HTR-8/SVneo (cell line): Measurements from ENCODE around the gene KBTBD8.

Experiments
- DNase-seq: peaks from one replicate; pipeline ENCODE4 v3.0.0; 2011; ENCODE audit warnings: low spot score, mixed read lengths; ENCODE audit not compliant: insufficient read length
- FAIRE-seq: peaks from 2 replicates; lab custom pipeline; 2011; peaks lifted over from hg19 to GRCh38; lab: Jason Lieb, UNC

The KBTBD8 gene

DNA sequence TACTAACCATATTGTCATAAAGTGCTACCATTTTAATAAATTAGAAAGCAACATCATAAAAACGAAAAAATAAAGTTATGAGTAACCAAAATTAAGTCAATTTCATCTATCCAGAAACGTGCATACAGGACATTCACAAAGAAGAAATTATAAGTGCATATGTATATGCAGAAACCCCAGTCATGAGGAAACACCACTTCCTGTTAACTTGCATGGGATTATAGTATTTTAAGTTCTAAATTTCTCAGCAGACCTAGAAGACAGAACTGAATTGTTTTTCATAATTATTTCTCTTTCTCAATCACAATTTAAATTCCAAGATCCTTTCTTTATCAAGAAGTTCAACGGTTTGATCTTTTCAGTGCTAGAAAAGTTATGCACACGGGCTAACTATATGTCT, 1.4 kb upstream of the KBTBD8 start:
- FAIRE-seq = no peak
- DNase-seq = no peak

DNA sequence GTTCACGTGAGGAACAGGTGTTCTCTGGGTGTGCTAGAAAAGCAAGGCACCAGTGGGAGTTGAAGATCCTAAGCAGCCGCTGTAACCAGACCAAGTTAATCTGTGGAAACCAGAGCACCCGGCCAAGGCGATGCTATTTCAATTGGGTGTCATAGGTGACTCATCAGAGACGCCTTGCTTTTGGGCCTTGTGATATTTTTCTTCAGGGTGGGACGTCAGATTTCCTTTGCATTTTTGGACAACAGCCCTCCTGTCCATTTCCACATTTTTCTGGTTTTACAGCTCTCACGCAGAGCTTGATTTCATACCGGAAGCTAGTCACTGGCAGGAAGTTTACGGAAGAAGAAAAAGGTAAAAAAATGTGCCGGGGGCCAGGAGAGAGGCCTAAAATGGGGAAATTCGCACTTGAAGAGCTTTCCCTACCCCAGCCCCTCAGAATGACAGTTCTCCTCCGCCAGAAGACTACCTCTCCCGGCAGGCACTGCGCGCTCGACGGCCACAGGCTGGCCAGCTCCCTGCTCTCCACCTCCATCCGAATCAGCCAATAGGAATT, 471 bp upstream of the KBTBD8 start:
- FAIRE-seq = no peak
- no peak for DNase-seq

DNA sequence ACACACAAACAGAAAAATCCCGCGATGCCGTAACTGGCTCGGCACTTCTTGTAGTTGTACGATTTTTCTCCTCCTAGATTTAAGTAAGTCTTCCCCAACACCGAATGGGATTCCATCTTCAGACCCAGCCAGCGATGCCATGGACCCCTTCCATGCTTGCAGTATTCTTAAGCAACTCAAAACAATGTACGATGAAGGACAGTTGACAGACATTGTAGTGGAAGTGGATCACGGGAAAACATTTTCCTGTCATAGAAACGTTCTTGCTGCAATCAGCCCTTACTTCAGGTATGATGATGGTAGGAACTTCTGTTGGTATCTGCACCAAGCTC, 763 bp downstream of the KBTBD8 start:
- no peak for DNase-seq
- FAIRE-seq = peak; percentile 75

DNA sequence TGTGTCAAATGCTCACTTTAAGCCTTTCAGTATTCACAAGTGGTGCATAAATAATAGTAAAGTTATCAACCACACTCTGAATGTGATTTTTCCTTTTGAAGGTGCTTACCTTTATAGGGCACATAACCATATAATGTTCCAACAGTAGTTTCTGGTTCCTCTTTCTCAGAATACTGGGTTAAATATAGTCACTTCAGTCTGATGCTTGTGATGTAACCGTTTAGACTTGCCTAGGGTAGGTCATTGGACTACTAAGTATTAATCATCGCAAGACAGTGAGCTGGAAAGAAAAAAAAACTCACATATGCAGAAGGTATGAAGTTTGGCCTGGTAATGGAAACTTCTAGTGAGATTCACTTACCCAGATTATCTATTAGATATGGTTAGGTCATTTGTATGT, 1.9 kb downstream of the KBTBD8 start:
- FAIRE-seq = no peak

DNA sequence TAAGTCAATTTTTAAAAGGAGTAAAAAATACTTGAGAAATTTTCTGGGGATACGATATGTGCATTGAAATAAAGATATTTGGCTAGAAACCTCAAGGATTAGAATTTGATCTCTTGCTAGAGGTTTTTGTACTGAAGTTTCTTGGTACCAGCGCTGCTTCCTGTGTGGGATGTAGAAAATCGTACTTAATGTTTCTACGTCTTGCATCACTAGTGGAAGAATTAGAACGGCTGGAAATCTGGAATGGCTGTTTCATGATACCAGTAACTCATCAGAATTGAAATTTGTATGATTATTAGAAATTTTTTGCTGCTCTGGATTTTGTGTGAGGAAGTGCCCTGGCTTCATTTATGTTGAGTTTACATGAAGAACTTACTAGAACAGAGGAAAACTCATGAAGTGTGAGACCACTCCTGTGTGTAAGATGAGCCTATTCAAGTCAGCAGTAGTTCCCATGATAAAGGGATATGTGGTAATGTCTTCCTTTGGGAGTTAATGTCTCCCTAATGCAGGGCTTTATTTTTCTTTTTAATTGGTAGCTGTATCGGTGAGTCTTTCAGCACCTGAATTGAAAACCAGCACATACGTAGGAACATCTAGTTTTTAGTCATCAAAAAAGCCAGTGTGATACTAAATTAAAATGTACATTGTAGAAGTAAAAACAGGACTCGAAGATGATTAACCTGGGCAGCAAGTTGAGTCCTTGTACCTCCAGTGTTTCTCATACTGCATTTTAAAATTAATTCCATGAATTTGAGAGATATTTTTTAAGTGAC, 3.2 kb downstream of the KBTBD8 start:
- no peak for FAIRE-seq
- no peak for DNase-seq

More for the DNA sequence above, 1.9 kb downstream of the KBTBD8 start:
- DNase-seq = no peak

DNA sequence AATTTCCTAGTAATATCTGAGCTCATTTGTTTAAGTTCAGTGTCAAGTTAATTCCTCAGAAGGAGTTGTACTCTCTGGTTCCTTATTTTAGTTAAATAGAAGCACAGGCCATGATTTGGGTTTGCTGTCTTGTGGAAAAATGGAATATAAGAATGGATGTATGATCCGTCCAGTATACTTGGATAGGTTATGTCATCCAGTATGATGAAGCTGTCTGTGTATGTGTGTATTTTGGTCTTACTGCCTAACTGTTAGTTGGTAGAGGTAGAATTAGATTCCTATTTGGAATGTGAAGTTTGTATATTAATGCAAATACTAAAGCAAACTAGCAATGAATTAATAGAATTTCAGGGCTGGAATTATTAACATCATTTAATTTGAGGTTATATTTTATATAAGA, 7.9 kb downstream of the KBTBD8 start:
- FAIRE-seq = no peak

DNA sequence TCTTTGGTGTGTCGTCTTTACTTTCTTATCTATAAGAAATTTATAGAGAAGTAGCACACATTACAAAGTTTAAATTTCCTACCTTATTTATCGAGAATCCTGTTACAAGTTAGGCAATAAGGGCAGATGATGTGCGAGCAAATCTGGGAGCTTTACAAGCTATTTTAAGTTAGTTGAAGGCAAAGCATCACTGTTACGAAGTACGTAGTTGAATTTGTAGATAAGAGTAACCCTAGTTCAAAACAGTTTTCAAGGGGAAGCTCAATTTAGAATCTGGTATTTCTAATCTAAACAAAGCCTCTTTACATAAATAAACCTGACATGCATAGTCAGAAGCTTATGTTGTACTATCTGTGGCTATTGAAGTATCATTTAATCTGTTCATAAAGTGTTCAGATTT, 8.4 kb downstream of the KBTBD8 start:
- no peak for DNase-seq
- no peak for FAIRE-seq

More for the DNA sequence above, 7.9 kb downstream of the KBTBD8 start:
- no peak for DNase-seq

DNA sequence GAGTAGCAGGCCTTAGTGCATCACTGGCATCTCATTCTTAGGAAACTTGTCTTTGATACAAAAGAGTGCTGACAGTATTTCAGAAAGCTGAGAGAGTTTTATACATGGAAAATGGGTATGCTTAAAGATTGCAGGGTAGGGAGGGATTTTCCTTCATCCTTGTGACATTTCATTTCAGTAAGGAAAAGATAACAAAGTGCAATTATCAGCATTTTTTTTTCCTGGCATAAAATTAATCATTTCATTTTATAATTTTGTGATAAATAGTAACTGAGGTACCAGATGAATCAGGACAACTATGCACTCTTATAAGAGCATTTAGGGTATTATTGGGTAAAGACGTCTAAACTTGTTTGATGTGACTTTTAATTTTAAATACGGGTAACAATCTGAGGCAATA, 10.3 kb downstream of the KBTBD8 start:
- FAIRE-seq (no peak), DNase-seq (no peak)

DNA sequence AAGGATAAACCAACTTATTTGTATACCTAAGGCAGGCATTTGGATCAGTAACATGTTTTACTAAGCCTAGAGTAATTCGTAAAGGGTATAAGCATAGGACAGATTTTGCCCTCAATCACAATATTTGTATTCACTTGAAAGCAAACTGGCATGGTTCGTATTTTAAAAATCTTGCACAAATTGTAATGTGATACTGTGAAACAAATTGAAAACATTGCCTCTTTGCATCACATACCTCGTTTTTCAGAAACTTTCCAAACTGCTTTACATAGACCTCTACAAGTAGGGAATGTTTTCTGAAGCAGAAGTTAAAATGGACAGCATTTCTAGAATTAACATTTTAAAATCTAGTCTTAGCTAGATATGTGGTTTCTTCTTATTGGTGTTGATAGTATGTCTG, 11.6 kb downstream of the KBTBD8 start:
- no peak for DNase-seq
- FAIRE-seq = no peak

DNA sequence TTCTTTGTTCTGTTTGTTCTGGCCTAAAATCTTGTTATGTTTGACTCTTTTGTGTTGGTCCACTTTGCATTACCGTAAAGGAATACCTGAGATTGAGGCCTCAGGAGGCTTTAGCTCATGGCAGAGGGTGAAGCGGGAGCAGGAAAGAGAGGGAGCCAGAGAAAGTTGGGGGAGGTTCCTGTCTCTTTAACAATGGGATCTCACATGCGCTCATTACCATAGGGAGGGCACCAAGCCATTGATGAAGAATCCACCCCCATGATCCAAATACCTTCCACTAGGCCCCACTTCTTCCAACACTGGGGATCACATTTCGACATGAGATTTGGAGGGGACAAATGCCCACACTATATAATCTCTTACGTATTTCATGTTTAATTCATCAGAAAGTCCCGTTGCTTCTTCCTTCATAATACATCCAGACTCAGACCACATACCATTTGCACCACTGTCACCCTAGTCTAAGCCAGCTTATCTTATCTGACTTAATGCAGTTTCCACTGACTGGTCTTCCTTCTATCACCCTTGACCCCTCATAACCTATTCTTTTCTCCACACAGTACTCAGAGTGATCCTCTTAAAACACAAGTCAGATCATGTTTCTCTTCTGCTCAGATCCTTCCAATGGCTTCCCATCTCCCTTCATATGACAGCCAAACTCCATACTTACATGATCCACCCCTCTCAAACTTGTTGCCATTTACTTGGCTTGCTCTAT, 13.5 kb downstream of the KBTBD8 start:
- DNase-seq = no peak
- no peak for FAIRE-seq

DNA sequence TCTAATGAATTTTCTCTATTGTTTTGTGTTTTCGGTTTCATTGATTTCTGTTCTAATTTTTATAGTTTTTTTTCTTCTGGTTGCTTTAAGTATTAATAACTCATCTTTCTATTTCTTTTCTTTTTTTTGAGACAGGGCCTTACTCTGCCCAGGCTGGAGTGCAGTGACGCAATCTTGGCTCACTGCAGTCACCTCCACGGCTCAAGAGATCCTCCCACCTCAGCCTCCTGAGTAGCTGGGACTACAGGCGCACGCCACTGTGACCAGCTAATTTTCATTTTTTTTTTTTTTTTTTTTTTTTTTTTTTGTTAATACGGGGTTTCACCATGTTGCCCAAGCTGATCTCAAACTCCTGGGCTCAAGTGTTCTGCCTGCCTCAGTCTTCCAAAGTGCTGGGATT, 14.5 kb downstream of the KBTBD8 start:
- DNase-seq = no peak

DNA sequence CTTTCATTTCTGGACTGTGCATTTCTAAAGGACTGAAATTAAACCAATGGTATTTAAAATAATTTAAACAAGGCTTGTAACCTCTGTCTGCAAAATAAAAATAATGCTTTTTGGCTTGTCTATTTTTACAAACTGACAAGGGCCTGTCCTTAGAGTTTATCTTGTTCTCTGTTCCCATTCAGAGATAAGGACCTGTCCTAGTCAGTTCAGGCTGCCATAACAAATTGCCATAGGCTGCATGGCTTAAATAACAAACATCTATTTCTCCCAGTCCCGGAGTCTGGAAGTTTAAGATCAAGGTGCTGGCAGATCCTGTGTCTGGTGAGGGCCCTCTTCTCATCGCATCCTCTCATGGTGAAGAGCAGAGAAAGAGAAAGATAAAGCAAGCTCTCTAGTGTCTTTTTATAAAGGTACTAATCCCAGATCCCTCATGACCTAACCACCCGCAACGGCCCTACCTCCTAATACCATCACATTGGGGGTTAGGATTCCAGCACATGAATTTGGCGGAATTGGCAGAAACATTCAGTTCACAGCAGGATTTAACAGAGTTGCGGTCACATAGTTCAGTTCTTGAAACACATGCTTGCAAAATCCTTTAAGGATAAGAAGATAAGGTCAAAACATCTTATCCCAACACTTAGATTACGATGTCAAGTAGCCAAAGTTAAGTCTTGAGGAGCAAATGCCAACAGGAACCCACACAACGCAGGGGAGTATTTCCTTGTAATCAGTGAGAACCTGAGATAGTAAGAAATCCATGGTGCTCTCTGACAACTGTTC, 17.8 kb downstream of the KBTBD8 start:
- FAIRE-seq (no peak), DNase-seq (no peak)

More for the DNA sequence above, 14.5 kb downstream of the KBTBD8 start:
- no peak for FAIRE-seq

DNA sequence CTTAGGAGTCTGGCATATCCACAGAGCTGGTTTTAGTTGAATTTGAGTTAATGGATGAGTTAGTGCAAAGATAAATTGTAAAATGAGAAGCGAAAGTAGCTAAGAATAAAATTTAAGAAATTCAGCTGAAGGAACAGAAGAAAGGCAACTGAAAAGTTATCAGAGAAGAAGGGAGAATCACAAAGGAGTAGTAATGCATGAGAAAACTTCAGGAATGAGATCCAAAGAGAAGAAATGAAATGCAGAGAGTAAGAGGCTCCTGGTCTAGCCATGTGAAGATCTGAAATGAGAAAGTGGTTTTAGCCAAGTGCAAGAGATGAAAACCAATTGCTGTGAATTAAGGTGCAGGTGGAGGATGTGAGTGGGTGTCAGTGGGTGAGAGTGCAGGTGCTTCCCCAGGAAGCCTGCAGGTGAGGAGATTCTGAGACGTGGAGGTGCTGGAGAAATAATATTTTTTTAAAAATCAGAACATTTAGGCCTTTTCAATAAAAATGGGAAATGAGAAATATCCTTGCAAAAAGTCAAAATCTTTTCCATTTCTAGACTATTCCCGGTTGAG, 18.5 kb downstream of the KBTBD8 start:
- FAIRE-seq (no peak), DNase-seq (no peak)

DNA sequence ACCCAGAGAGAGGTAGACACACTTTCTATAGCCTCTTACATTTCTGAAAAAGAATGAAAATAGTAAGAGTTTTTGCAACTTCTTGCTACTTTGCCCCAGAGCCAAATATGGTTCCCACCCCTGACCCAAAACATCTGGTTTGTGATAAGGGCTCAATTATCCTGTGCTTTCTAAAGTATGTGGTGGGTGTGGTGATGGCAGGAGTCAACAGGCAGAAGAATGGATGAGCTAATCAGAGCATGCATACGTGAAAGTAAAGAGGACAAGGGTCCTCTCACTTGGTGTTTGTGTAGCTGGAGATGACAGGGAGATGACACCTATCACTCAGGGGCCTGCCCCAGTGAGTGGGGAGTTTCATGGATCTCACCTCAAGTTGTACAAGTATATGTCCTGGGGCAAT, 19.1 kb downstream of the KBTBD8 start:
- DNase-seq (no peak), FAIRE-seq (no peak)

DNA sequence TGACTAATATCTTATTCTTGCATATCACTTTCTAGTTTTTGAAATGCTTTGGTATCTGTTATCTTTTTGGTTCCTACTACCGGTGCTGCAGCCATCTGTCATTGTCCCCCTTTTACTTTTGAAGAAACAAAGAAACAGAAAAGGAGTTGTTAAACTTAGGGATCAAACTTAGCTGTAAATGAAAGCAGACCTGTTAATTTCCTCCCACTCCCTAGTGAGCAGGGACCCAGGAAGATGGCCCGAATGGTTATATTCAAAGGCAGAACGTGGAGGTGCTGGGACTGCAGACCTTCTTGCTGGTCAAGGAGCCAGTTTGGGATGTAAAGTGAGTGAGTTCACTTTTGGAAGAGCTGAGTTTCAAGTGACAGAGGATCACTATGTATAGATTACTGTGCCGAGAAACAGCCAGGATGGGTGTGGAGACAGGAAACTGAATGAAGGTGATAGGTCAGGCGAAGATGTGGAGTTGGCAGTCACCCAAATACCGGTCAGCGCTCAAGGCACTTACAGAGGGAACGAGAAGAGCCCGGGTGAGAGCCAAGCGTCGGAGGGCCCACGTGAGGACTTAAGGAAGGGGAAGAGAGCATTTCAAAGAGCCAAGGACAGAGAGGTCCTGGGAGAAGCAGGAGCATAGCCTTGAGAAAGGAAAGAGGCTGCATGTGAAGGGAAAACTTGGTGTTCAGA, 20.1 kb downstream of the KBTBD8 start:
- DNase-seq (no peak), FAIRE-seq (no peak)

DNA sequence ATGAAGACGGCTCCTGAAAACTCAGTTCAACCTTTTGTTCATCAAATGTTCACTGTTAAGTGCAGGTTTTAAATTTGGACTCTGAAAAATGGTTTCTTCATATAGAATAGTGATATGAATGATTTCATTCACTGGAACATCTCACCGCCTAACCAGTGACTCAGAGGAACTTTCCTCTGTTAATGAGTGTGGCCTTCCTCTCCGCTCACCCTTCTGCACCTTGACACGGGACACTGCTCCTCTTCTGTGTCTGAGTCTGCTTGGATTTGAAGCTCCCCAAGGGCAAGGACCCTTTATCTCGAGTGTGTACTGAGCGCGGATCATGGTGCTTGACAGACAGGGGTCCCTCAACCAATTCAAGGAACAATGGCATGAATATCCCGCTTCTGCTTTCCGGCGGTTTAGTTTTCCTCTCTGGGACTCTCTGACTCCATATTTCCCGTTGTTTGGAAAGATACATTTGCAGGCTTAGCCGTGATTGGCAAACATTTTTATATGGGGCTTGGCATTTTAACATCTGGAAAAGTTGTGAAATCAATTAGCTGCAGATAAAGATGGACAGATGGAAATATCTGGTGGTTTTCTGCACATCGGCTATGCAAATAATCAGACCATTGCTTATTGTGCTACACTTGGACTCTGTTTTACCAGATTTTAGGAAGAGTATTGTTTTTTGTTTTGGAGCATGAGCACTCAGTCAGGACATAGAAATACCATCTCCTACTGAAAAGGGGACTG, 20.9 kb downstream of the KBTBD8 start:
- DNase-seq = no peak
- no peak for FAIRE-seq

DNA sequence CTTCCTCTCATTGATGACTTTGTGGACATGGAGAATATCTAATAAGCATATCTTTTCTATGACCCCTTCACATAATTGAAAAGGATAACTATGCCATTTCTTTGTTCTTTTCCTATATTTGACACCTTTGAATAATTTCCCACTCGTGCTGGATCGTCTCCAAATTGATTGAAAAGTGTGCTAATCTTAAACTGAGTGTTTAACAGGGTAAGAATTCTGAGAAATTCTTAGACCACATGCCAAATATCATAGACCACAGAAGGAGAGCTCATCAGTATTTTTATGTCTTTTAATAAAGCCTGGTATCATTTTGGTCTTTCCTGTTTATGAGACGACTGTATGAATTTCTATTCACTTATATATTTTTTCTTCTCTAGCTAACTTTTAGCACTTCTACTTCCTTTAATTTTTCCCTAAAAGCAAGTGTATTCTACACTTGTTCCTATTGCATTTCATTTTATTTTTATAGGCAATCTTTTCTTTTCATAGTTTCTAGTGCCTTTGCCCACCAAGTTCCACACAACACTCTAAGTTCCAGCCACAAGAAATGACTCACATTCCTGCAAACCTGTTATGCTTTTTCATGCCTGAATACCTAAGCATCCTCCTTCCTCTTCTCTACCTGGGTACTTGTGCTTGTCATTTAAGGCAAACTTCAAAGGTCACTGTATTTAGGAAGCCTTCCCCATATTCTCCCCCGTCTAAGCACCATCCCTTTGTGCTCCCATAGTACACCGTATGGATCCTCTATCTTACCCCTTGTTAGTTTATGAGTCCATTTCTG, 30.1 kb downstream of the KBTBD8 start:
- DNase-seq (no peak), FAIRE-seq (no peak)
